Measurements from ENCODE around the gene PIGL. TPM values are rescaled to one million over a fixed set of nuclear protein-coding genes. Genes with fewer than 3 reads are reported as not detected.
"Not testable (repeated sequence)": the region's sequence is repeated elsewhere in the genome, so short reads cannot be mapped to it uniquely, and the experiment has no call there.

Gene PIGL
- total RNA-seq, 1 donor from 2014 or later = 65.8 TPM

- H3K27me3 ChIP-seq = no peaks in the 10 kb centered on the region
- peaks cover 0 to 21% of the 10 kb centered on the region in 2 donors for H3K36me3 ChIP-seq
- peaks cover 20% of the 10 kb centered on the region for H3K4me1 ChIP-seq
- TF ChIP-seq CTCF (IDR thresholded peaks at IDR 0.05) = no peak
- TF ChIP-seq POLR2A (IDR thresholded peaks at IDR 0.05) = no peak
- TF ChIP-seq POLR2AphosphoS5 (IDR thresholded peaks at IDR 0.05; ENCODE audit: insufficient read depth in 1 of 2, low read depth in 1 of 2) = no peak
- H3K9me3 ChIP-seq = no peaks in the 10 kb centered on the region
- intact Hi-C loops (cut with DNase I) = no loop called here
- no peak overlapping the region for H3K27ac ChIP-seq
- H3K4me3 ChIP-seq = no peak overlapping the region
- DNase-seq (ENCODE audit: extremely low spot score in 2 of 2) = no peak
Observed at GRCh38 chr17:16189791-16190348, 27.1 kb upstream of the PIGL start.

- TF ChIP-seq POLR2AphosphoS5 (IDR thresholded peaks at IDR 0.05; ENCODE audit: insufficient read depth in 1 of 2, low read depth in 1 of 2) = no peak
- no peak for TF ChIP-seq POLR2A (IDR thresholded peaks at IDR 0.05)
- TF ChIP-seq CTCF (IDR thresholded peaks at IDR 0.05) = no peak
- Histone ChIP-seq H3K27me3 (no peaks in the 10 kb centered on the region), H3K36me3 (peaks cover 0 to 18% of the 10 kb centered on the region in 2 donors), H3K27ac (no peak overlapping the region), H3K4me3 (no peak overlapping the region), H3K4me1 (peaks cover 20% of the 10 kb centered on the region), H3K9me3 (no peaks in the 10 kb centered on the region)
- intact Hi-C loops (cut with DNase I) = no loop called here
- no peak for DNase-seq (ENCODE audit: extremely low spot score in 2 of 2)
Observed at GRCh38 chr17:16190703-16191360, 26.2 kb upstream of the PIGL start.

- TF ChIP-seq CTCF (IDR thresholded peaks at IDR 0.05) (no peak), POLR2AphosphoS5 (IDR thresholded peaks at IDR 0.05; ENCODE audit: insufficient read depth in 1 of 2, low read depth in 1 of 2) (no peak), POLR2A (IDR thresholded peaks at IDR 0.05) (no peak)
- Histone ChIP-seq H3K9me3 (no peaks in the 10 kb centered on the region), H3K4me3 (no peak overlapping the region), H3K36me3 (peaks cover 0 to 11% of the 10 kb centered on the region in 2 donors), H3K4me1 (peaks cover 18% of the 10 kb centered on the region), H3K27me3 (no peaks in the 10 kb centered on the region), H3K27ac (no peak overlapping the region)
- no peak for DNase-seq (ENCODE audit: extremely low spot score in 2 of 2)
- intact Hi-C loops (cut with DNase I) = no loop called here
Observed at GRCh38 chr17:16191604-16192003, 25.4 kb upstream of the PIGL start.

GRCh38 chr17:16194307-16194835 is 22.6 kb upstream of the PIGL start:
- H3K27ac ChIP-seq; H3K27me3 ChIP-seq; intact Hi-C loops (cut with DNase I); DNase-seq (ENCODE audit: extremely low spot score in 2 of 2); H3K36me3 ChIP-seq; H3K9me3 ChIP-seq; H3K4me3 ChIP-seq: not testable (repeated sequence)
- H3K4me1 ChIP-seq = peaks cover 20% of the 10 kb centered on the region

- intact Hi-C loops (cut with DNase I) = no loop called here
- no peak overlapping the region for H3K4me3 ChIP-seq
- H3K36me3 ChIP-seq = no peaks in the 10 kb centered on the region
- DNase-seq (ENCODE audit: extremely low spot score in 2 of 2) = no peak
- TF ChIP-seq POLR2A (IDR thresholded peaks at IDR 0.05) (no peak), CTCF (IDR thresholded peaks at IDR 0.05) (no peak), POLR2AphosphoS5 (IDR thresholded peaks at IDR 0.05; ENCODE audit: insufficient read depth in 1 of 2, low read depth in 1 of 2) (no peak)
- H3K27ac ChIP-seq = no peak overlapping the region
- no peaks in the 10 kb centered on the region for H3K9me3 ChIP-seq
- H3K4me1 ChIP-seq = peaks cover 36% of the 10 kb centered on the region
- H3K27me3 ChIP-seq = no peaks in the 10 kb centered on the region
Observed at GRCh38 chr17:16197276-16197675, 19.7 kb upstream of the PIGL start.
